Measurements from ENCODE around the gene ANKRD31. TPM values are rescaled to one million over a fixed set of nuclear protein-coding genes. Genes with fewer than 3 reads are reported as not detected.

ANKRD31 gene
- polyA plus RNA-seq, 3 donors from 2014 or later, result not detected

DNA sequence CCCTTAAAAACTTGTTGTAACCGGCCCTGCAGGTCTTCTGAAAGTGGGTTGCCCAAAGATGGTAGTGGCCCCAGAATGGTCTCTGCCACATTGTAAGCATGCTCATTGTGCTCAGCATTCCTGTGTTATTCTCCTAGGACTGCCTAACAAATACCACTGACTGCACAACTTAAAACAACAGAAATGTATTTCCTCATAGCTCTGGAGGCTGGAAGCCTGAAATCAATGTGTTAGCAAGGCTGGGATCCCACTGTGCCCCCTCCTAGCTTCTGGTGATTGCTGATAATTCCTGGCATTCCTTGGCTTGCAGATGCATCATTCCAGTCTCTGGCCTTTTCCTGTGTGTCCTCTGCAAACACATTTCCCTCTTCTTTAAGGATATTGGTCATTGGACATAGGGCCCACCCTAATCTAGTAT lies 180.9 kb downstream of the ANKRD31 start:
- Mint-ChIP-seq H3K36me3 (no peaks in the 10 kb centered on the region), H3K27ac (no peak overlapping the region), H3K27me3 (ENCODE audit: low read depth in 3 of 3) (peaks cover 4 to 20% (median 13%) of the 10 kb centered on the region in 3 donors), H3K4me1 (peaks cover 27 to 28% of the 10 kb centered on the region in 2 donors), H3K9me3 (no peaks in the 10 kb centered on the region), H3K4me3 (peak overlapping the region; percentile 3 to 78 (median 42))
- DNase-seq, result no peak

DNA sequence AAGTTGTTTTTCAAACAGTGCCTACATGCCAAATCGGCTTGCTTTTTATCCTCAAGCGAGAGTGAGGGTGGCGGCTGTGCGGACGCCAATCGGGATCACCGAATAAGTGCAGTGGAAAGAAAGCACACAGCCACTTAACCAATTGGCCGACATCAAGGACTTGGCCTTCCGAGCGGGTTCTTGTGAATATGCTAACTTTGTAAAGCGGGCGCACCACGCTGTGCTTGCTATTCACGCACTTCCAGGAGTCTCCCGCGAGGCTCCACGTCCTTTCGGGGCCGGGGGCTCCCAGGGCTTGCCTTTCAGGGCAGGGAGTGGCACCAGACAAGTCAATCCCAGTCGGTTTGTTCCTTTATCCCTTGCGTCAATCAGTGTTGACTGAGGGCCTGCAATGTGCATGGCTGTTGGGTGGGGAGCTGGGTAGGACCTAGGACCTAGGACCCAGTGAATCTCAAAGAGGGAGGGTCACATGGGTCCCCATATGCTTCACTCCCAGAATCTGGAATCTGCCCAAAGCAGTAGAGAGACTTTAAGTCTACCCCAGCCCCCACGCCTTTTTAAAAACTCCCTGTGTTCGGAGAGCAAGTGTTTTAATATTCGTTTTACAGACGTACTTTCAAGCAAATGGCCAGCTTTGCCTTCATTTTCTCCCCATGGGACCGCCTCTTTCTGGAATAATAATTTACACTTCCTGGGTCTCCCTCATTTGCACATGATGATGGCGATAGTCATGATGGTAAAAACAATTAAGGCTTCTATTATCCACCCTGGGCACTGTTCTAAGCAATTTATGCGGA lies 182.3 kb downstream of the ANKRD31 start:
- peak overlapping the region in 2 of 6 donors; percentile 15 to 22 for H3K27ac Mint-ChIP-seq
- DNase-seq, result no peak
- peak overlapping the region; percentile 78 to 87 (median 86) for H3K4me3 Mint-ChIP-seq
- peaks cover 13 to 18% (median 16%) of the 10 kb centered on the region in 3 donors for H3K27me3 Mint-ChIP-seq (ENCODE audit: low read depth in 3 of 3)
- H3K36me3 Mint-ChIP-seq, result no peaks in the 10 kb centered on the region
- H3K4me1 Mint-ChIP-seq, result peaks cover 37 to 41% of the 10 kb centered on the region in 2 donors
- H3K9me3 Mint-ChIP-seq, result no peaks in the 10 kb centered on the region

- DNase-seq, result peak; percentile 22 to 48 (median 26)
- Mint-ChIP-seq H3K4me3 (peak overlapping the region; percentile 78 to 87 (median 86)), H3K27me3 (ENCODE audit: low read depth in 3 of 3) (peaks cover 13 to 16% (median 13%) of the 10 kb centered on the region in 3 donors), H3K4me1 (peaks cover 46 to 47% of the 10 kb centered on the region in 2 donors), H3K36me3 (no peaks in the 10 kb centered on the region), H3K27ac (peak overlapping the region in 3 of 6 donors; percentile 15 to 47 (median 22)), H3K9me3 (no peaks in the 10 kb centered on the region)
Measured at GRCh38 chr5:75053304-75054133, 183.2 kb downstream of the ANKRD31 start.

- Mint-ChIP-seq H3K4me3 (peak overlapping the region in 2 of 5 donors; percentile 78 to 79), H3K36me3 (no peaks in the 10 kb centered on the region)
Measured at GRCh38 chr5:75053054-75053303, 183.7 kb downstream of the ANKRD31 start.

DNA sequence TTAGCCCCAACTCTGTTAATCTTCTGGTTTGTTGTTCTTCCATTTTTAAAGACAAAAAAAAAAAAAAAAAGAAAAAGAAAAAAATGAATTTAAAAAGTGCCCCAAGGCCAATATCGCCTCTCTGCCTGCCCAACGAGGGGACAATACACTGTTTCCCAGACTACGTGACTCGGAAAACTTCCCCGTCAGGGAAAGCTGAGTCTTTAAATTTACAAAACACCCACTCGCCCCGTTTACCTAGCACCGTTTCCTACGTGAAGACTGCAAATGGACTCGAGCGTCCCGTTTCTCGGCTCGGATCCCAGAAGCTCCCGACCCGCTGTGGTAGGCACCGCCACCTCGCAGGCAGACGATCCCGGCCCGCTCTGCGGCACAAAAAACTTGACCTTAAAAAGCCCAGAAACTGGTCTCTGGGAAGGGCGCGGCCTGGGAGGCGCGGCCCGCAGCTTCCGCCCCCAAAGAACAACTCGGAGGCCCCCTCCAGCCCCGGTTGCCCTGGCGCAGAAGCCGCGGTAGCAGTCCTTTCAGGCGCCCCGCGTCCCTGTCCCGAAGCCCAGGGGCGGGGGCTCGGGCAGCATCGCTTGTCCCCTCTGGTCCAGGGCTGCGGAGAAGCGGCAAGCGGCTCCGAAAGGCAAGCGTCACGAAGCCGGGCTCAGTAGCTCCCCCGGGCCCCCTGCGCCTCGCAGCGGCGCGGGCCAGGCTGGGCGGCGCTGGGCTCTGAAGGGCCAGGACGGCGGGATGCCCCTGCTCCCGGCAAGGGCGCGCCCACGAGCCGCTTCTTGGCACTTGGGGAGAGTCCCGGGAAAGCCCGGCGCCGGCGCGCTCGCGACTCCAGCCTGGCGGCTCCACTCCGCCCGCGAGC lies 184.3 kb downstream of the ANKRD31 start, which contains the start of gene GCNT4:
Gene GCNT4 (minus strand): TSS at position 367 of the 862 bp plus-strand sequence. CDS start 22,521 bp downstream, outside the sequence.
- Mint-ChIP-seq H3K4me3 (peak within 1 kb of the TSS; percentile 70 to 89 (median 79)), H3K27ac (peak within 1 kb of the TSS in 3 of 6 donors; percentile 31 to 84 (median 36)), H3K36me3 (no peaks in the 10 kb centered on the region), H3K9me3 (no peaks in the 10 kb centered on the region), H3K27me3 (ENCODE audit: low read depth in 3 of 3) (peaks cover 13 to 16% (median 13%) of the 10 kb centered on the region in 3 donors), H3K4me1 (peaks cover 53 to 56% of the 10 kb centered on the region in 2 donors)
- peak; percentile 14 to 28 (median 28) for DNase-seq

More at GRCh38 chr5:75053054-75053303, 183.7 kb downstream of the ANKRD31 start:
- no peaks in the 10 kb centered on the region for H3K9me3 Mint-ChIP-seq
- H3K27me3 Mint-ChIP-seq (ENCODE audit: low read depth in 3 of 3), result peaks cover 13 to 16% (median 13%) of the 10 kb centered on the region in 3 donors
- no peak overlapping the region for H3K27ac Mint-ChIP-seq
- peak in 1 of 3 donors; percentile 29 for DNase-seq
- peaks cover 51 to 53% of the 10 kb centered on the region in 2 donors for H3K4me1 Mint-ChIP-seq

- peaks cover 53 to 56% of the 10 kb centered on the region in 2 donors for H3K4me1 Mint-ChIP-seq
- DNase-seq, result no peak
- H3K27ac Mint-ChIP-seq, result peak overlapping the region in 1 of 6 donors; percentile 65
- H3K4me3 Mint-ChIP-seq, result peak overlapping the region; percentile 70 to 89 (median 79)
- H3K9me3 Mint-ChIP-seq, result no peaks in the 10 kb centered on the region
- H3K27me3 Mint-ChIP-seq (ENCODE audit: low read depth in 3 of 3), result peaks cover 12 to 19% (median 15%) of the 10 kb centered on the region in 3 donors
- H3K36me3 Mint-ChIP-seq, result no peaks in the 10 kb centered on the region
Measured at GRCh38 chr5:75051217-75051751, 185.4 kb downstream of the ANKRD31 start.

- peak overlapping the region in 3 of 5 donors; percentile 33 to 59 (median 38) for H3K4me3 Mint-ChIP-seq
- H3K27me3 Mint-ChIP-seq (ENCODE audit: low read depth in 3 of 3), result peaks cover 10 to 18% (median 16%) of the 10 kb centered on the region in 3 donors
- H3K27ac Mint-ChIP-seq, result no peak overlapping the region
- no peaks in the 10 kb centered on the region for H3K9me3 Mint-ChIP-seq
- H3K4me1 Mint-ChIP-seq, result peaks cover 53 to 56% of the 10 kb centered on the region in 2 donors
- H3K36me3 Mint-ChIP-seq, result peaks cover 0 to 4% (median under 1%) of the 10 kb centered on the region in 3 donors
- no peak for DNase-seq
Measured at GRCh38 chr5:75050415-75050814, 186.3 kb downstream of the ANKRD31 start.

- Mint-ChIP-seq H3K27me3 (ENCODE audit: low read depth in 3 of 3) (peaks cover 10 to 21% (median 17%) of the 10 kb centered on the region in 3 donors), H3K4me1 (peaks cover 51 to 55% of the 10 kb centered on the region in 2 donors), H3K4me3 (peak overlapping the region in 3 of 5 donors; percentile 33 to 79 (median 36)), H3K36me3 (peaks cover 0 to 4% (median 4%) of the 10 kb centered on the region in 3 donors), H3K9me3 (no peaks in the 10 kb centered on the region), H3K27ac (peak overlapping the region in 1 of 6 donors; percentile 53)
- DNase-seq, result peak; percentile 30 to 54 (median 42)
Measured at GRCh38 chr5:75049456-75050351, 187.0 kb downstream of the ANKRD31 start.

- Mint-ChIP-seq H3K4me3 (peak overlapping the region; percentile 58 to 79 (median 66)), H3K36me3 (peaks cover under 1 to 8% (median 4%) of the 10 kb centered on the region in 3 donors), H3K27ac (peak overlapping the region; percentile 23 to 85 (median 56)), H3K9me3 (no peaks in the 10 kb centered on the region), H3K4me1 (peaks cover 40 to 47% of the 10 kb centered on the region in 2 donors), H3K27me3 (ENCODE audit: low read depth in 3 of 3) (peaks cover 10 to 20% (median 13%) of the 10 kb centered on the region in 3 donors)
- peak in 1 of 3 donors; percentile 28 for DNase-seq
Measured at GRCh38 chr5:75048457-75048953, 188.2 kb downstream of the ANKRD31 start.

GRCh38 chr5:75047356-75047755 lies 189.3 kb downstream of the ANKRD31 start:
- H3K36me3 Mint-ChIP-seq, result peaks cover 3 to 8% (median 4%) of the 10 kb centered on the region in 3 donors
- H3K27ac Mint-ChIP-seq, result peak overlapping the region in 1 of 6 donors; percentile 34
- H3K4me1 Mint-ChIP-seq, result peaks cover 38 to 46% of the 10 kb centered on the region in 2 donors
- DNase-seq, result no peak
- no peaks in the 10 kb centered on the region for H3K9me3 Mint-ChIP-seq
- peaks cover 10 to 20% (median 15%) of the 10 kb centered on the region in 3 donors for H3K27me3 Mint-ChIP-seq (ENCODE audit: low read depth in 3 of 3)
- no peak overlapping the region for H3K4me3 Mint-ChIP-seq

GRCh38 chr5:75046366-75047142 lies 190.1 kb downstream of the ANKRD31 start:
- Mint-ChIP-seq H3K4me3 (no peak overlapping the region), H3K9me3 (no peaks in the 10 kb centered on the region), H3K27me3 (ENCODE audit: low read depth in 3 of 3) (peaks cover 6 to 17% (median 13%) of the 10 kb centered on the region in 3 donors), H3K4me1 (peaks cover 30 to 38% of the 10 kb centered on the region in 2 donors), H3K27ac (no peak overlapping the region), H3K36me3 (peaks cover 3 to 8% (median 4%) of the 10 kb centered on the region in 3 donors)
- DNase-seq, result no peak

All from immature natural killer cell (primary cell).